ENCODE results near the gene ERC1. TPM values are rescaled to one million over a fixed set of nuclear protein-coding genes. Genes with fewer than 3 reads are reported as not detected.

Gene ERC1
- total and polyA plus RNA-seq, 2 of the 4 experiments (the other 2 are of a cell fraction): 11.6 to 25.6 TPM

DNA sequence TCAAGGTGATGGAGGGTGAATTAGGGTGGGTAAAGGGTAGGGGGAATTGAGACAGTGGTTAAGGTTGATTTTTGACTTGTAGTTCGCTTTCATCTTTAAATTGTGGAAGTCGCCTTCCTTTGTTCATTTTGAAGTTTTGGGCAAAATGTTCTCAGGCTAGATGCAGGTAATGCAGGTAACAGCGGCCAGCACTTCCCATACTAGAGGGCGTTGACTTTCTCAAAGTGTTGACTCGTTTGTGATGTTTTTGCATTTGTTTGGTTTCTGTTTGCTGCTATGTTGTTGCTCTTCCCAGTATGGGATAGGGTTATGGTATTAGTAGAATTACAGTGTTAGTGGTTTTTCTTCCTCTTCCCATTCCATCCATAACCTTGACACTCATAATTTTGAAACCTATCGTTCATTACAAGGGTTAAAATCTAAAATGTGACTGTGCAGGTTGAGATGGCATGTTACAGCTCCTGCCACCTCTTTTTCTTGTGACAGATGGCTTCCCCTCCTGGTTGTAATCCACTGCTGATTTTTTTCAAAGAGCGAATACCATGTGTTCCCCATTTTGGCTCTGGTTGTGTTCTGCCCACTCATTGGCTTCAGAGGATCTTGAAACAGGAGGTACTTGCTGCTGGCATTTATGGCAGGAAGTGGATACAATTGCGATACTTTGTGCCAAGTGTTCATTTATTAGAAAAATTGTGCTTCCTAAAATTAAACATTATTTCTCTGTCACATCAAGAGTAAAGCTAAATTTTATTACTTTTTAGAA, 57.1 kb downstream of the ERC1 start:
- TF ChIP-seq SMC3 (IDR thresholded peaks at IDR 0.05; ENCODE audit: low read depth, low read length): no peak
- TF ChIP-seq MAZ (IDR thresholded peaks at IDR 0.05; ENCODE audit: borderline replicate concordance, low read depth, low read length): no peak
- TF ChIP-seq BHLHE40 (IDR thresholded peaks at IDR 0.05; ENCODE audit: low read depth, low read length): no peak
- TF ChIP-seq CHD1 (IDR thresholded peaks at IDR 0.05; ENCODE audit: low read depth, low read length): no peak
- TF ChIP-seq CEBPB (IDR thresholded peaks at IDR 0.05; ENCODE audit: low read depth, low read length): no peak
- TF ChIP-seq, protein P1, sequence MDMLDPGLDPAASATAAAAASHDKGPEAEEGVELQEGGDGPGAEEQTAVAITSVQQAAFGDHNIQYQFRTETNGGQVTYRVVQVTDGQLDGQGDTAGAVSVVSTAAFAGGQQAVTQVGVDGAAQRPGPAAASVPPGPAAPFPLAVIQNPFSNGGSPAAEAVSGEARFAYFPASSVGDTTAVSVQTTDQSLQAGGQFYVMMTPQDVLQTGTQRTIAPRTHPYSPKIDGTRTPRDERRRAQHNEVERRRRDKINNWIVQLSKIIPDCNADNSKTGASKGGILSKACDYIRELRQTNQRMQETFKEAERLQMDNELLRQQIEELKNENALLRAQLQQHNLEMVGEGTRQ (IDR thresholded peaks at IDR 0.05; ENCODE audit: low read depth, low read length): no peak
- no peak for TF ChIP-seq MAFK (IDR thresholded peaks at IDR 0.05; ENCODE audit: low read depth, low read length)
- TF ChIP-seq RFX5 (IDR thresholded peaks at IDR 0.05; ENCODE audit: low read depth, low read length): no peak
- TF ChIP-seq, protein P2, sequence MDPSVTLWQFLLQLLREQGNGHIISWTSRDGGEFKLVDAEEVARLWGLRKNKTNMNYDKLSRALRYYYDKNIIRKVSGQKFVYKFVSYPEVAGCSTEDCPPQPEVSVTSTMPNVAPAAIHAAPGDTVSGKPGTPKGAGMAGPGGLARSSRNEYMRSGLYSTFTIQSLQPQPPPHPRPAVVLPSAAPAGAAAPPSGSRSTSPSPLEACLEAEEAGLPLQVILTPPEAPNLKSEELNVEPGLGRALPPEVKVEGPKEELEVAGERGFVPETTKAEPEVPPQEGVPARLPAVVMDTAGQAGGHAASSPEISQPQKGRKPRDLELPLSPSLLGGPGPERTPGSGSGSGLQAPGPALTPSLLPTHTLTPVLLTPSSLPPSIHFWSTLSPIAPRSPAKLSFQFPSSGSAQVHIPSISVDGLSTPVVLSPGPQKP (IDR thresholded peaks at IDR 0.05; ENCODE audit: borderline replicate concordance, low read depth, low read length): no peak
- TF ChIP-seq POLR2A (IDR thresholded peaks at IDR 0.05; ENCODE audit: low read depth, low read length): no peak
- TF ChIP-seq NFE2L2 (IDR thresholded peaks at IDR 0.05; ENCODE audit: low read depth, low read length): no peak
- ATAC-seq (ENCODE audit: low read depth) (no peak), DNase-seq (no peak)
- H3K27me3 ChIP-seq (ENCODE audit: control insufficient read depth, insufficient read depth, low read length): no peaks in the 10 kb centered on the region
- WGBS, 2 experiments (ENCODE audit: extremely low coverage in 2 of 2, insufficient read length in 1 of 2): no CpG with 5 or more reads among the region's 8 CpGs
- no peak overlapping the region for H3K4ac ChIP-seq (ENCODE audit: low read depth, low read length)
- H2AK9ac ChIP-seq (replicated peaks; ENCODE audit: low read depth, low read length, poor library complexity): no peak overlapping the region
- no peak overlapping the region for H3K9ac ChIP-seq (ENCODE audit: low read depth, low read length)
- H4K8ac ChIP-seq (ENCODE audit: low read depth in 2 of 2, low read length in 2 of 2): no peak overlapping the region
- no peak overlapping the region for H3K18ac ChIP-seq (ENCODE audit: low read depth, low read length)
- POLR2A ChIA-PET (ENCODE audit: unreplicated experiment): no interaction called here
- H3K4me1 ChIP-seq (ENCODE audit: control insufficient read depth, insufficient read depth, low read length): peaks cover 2% of the 10 kb centered on the region
- no peak overlapping the region for H2BK20ac ChIP-seq (ENCODE audit: low read depth, low read length)
- H3K23ac ChIP-seq (ENCODE audit: low read depth, low read length): no peak overlapping the region
- peaks cover 37 to 66% of the 10 kb centered on the region in 2 experiments for H3K79me1 ChIP-seq (ENCODE audit: low read depth in 1 of 2, low read length in 2 of 2)
- no peak overlapping the region for H2BK15ac ChIP-seq (ENCODE audit: low read depth, low read length)
- no peak overlapping the region for H3K4me2 ChIP-seq (ENCODE audit: low read depth, low read length)
- in situ Hi-C loops (cut with MboI; ENCODE audit: low sequenced_read_pairs) (no loop called here), dilution Hi-C loops (cut with HindIII; ENCODE audit: low sequenced_read_pairs, unreplicated experiment) (no loop called here), intact Hi-C loops (cut with micrococcal nuclease) (no loop called here)
- peaks cover 9% of the 10 kb centered on the region; the same call in 1 of the 2 replicates for H3K9me1 ChIP-seq (ENCODE audit: insufficient read depth, low read length)
- no peaks in the 10 kb centered on the region for H3K9me3 ChIP-seq (ENCODE audit: control insufficient read depth, insufficient read depth, low read length)
- H3K14ac ChIP-seq (replicated peaks; ENCODE audit: low read depth, low read length): peak overlapping the region; percentile 7; the same call in 1 of the 2 replicates
- H4K20me1 ChIP-seq (ENCODE audit: insufficient read depth, low read length): no peaks in the 10 kb centered on the region
- CTCF ChIA-PET: interaction anchor here (0.7 to 0.9 kb wide), 2 partner anchors 45 to 289 kb away, joined by 3 read pairs; no protein-coding TSS in a partner anchor
- no peak overlapping the region for H2BK5ac ChIP-seq (ENCODE audit: low read depth, low read length, poor library complexity, severe bottlenecking)
- no peak overlapping the region for H2AFZ ChIP-seq (replicated peaks; ENCODE audit: low read length, poor library complexity)
- no TSS peak for BruUV-seq (replicated peaks)
- H3K4me3 ChIP-seq (ENCODE audit: insufficient read depth, low read depth, low read length): no peak overlapping the region
- no peak overlapping the region for H2BK120ac ChIP-seq (ENCODE audit: low read depth, low read length)
- no peak overlapping the region for H3K56ac ChIP-seq (ENCODE audit: extremely low read depth, insufficient read depth, low read length)
- peaks cover 2% of the 10 kb centered on the region for H3K36me3 ChIP-seq (ENCODE audit: control insufficient read depth, insufficient read depth, low read length)
- no peak overlapping the region for H3K27ac ChIP-seq (ENCODE audit: insufficient read depth, low read length)
- no peak overlapping the region for H4K5ac ChIP-seq (ENCODE audit: low read depth, low read length)
- H2AK5ac ChIP-seq (ENCODE audit: low read depth, low read length): no peak overlapping the region
- no peak overlapping the region for H4K91ac ChIP-seq (ENCODE audit: insufficient read depth, low read depth, low read length)
